ENCODE results near the gene NRXN3. TPM values are rescaled to one million over a fixed set of nuclear protein-coding genes. Genes with fewer than 3 reads are reported as not detected.

The NRXN3 gene
- polyA plus RNA-seq, 1 donor (not counting 4 experiments of a cell fraction or from before 2014, with no cell fraction given), result 0.89 TPM

DNA sequence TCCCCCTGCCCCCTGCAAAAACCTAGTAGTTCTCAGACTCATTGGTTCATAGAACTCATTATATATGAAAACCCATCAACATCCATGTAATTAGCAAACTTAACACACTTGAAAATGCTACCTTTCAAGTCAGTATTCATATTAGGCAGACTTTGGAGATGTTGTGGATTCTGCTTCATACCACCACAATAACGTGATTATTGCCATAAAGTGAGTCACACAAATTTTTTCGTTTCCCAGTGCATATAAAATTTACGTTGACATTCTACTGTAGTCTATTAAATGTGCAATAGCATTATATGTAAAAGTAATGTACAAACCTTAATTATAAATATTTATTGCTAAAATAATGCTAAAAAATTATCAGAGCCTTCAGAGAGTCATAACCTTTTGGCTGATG lies 1387.1 kb downstream of the NRXN3 start:
- Histone ChIP-seq H3K9me3 (ENCODE audit: control insufficient read depth, low read depth, low read length) (no peaks in the 10 kb centered on the region), H3K9ac (ENCODE audit: control insufficient read depth, extremely low read depth, insufficient read depth, low read length) (no peak overlapping the region), H3K27ac (ENCODE audit: control insufficient read depth, insufficient read depth, low read length) (no peak overlapping the region), H3K4me1 (ENCODE audit: control insufficient read depth, extremely low read depth, insufficient read depth, low read length) (no peaks in the 10 kb centered on the region), H3K9me1 (ENCODE audit: control insufficient read depth, extremely low read depth, insufficient read depth, low read length) (no peaks in the 10 kb centered on the region), H2AFZ (ENCODE audit: control insufficient read depth, low read length) (no peak overlapping the region), H3K36me3 (ENCODE audit: control insufficient read depth in 2 of 2, extremely low read depth in 1 of 2, insufficient read depth in 2 of 2, low read length in 2 of 2) (no peaks in the 10 kb centered on the region), H3K4me2 (ENCODE audit: control insufficient read depth, extremely low read depth, insufficient read depth, low read depth, low read length) (no peak overlapping the region), H3K27me3 (ENCODE audit: control insufficient read depth, extremely low read depth, insufficient read depth, low read length) (no peaks in the 10 kb centered on the region), H4K20me1 (ENCODE audit: control insufficient read depth, extremely low read depth, insufficient read depth, low read length) (no peaks in the 10 kb centered on the region), H3K79me2 (ENCODE audit: control insufficient read depth, insufficient read depth, low read length) (no peaks in the 10 kb centered on the region), H3K4me3 (ENCODE audit: control insufficient read depth in 2 of 3, extremely low read depth in 1 of 3, insufficient read depth in 2 of 3, low read depth in 1 of 3, low read length in 3 of 3) (no peak overlapping the region)
- FAIRE-seq, result no peak
- dilution Hi-C loops (cut with MboI; ENCODE audit: extremely low pct_ligation_motif_present, low sequenced_read_pairs), result no loop called here
- TF ChIP-seq EZH2 (IDR thresholded peaks at IDR 0.05; ENCODE audit: low read length) (no peak), CTCF (optimal IDR thresholded peaks at IDR 0.05 in 1 of 3, IDR thresholded peaks at IDR 0.05 in 1 of 3, conservative IDR thresholded peaks at IDR 0.05 in 1 of 3; ENCODE audit: extremely low read depth in 1 of 3, insufficient read depth in 2 of 3, low read length in 3 of 3) (no peak)
- no peak for DNase-seq (ENCODE audit: low read depth, low spot score)

DNA sequence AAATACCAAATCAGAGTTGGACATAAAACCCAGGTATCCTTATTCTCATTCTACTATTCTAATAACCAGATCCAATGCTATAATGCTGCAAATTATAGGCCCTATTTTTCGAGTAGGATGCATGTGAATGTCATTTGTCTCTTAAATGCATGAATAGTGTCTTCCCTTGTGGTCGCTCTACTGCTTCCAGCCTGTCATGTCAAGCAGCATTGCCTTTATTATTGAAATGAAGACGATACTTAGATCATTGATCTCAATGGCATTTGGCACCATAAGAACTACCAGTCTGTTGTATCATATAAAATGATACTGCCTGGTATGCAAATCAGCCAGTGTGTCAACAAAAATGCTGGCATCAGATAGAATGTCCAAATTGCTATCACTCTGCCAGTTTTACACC lies 1392.0 kb downstream of the NRXN3 start:
- Histone ChIP-seq H3K4me1 (ENCODE audit: control insufficient read depth, extremely low read depth, insufficient read depth, low read length) (no peaks in the 10 kb centered on the region), H3K27ac (ENCODE audit: control insufficient read depth, insufficient read depth, low read length) (no peak overlapping the region), H3K4me2 (ENCODE audit: control insufficient read depth, extremely low read depth, insufficient read depth, low read depth, low read length) (no peak overlapping the region), H3K9me3 (ENCODE audit: control insufficient read depth, low read depth, low read length) (no peaks in the 10 kb centered on the region), H4K20me1 (ENCODE audit: control insufficient read depth, extremely low read depth, insufficient read depth, low read length) (no peaks in the 10 kb centered on the region), H3K4me3 (ENCODE audit: control insufficient read depth in 2 of 3, extremely low read depth in 1 of 3, insufficient read depth in 2 of 3, low read depth in 1 of 3, low read length in 3 of 3) (no peak overlapping the region), H3K36me3 (ENCODE audit: control insufficient read depth in 2 of 2, extremely low read depth in 1 of 2, insufficient read depth in 2 of 2, low read length in 2 of 2) (no peaks in the 10 kb centered on the region), H3K27me3 (ENCODE audit: control insufficient read depth, extremely low read depth, insufficient read depth, low read length) (no peaks in the 10 kb centered on the region), H3K79me2 (ENCODE audit: control insufficient read depth, insufficient read depth, low read length) (no peaks in the 10 kb centered on the region), H3K9me1 (ENCODE audit: control insufficient read depth, extremely low read depth, insufficient read depth, low read length) (no peaks in the 10 kb centered on the region), H2AFZ (ENCODE audit: control insufficient read depth, low read length) (no peak overlapping the region), H3K9ac (ENCODE audit: control insufficient read depth, extremely low read depth, insufficient read depth, low read length) (no peak overlapping the region)
- dilution Hi-C loops (cut with MboI; ENCODE audit: extremely low pct_ligation_motif_present, low sequenced_read_pairs), result no loop called here
- TF ChIP-seq CTCF (optimal IDR thresholded peaks at IDR 0.05 in 1 of 3, IDR thresholded peaks at IDR 0.05 in 1 of 3, conservative IDR thresholded peaks at IDR 0.05 in 1 of 3; ENCODE audit: extremely low read depth in 1 of 3, insufficient read depth in 2 of 3, low read length in 3 of 3), result no peak
- no peak for DNase-seq (ENCODE audit: low read depth, low spot score)
- FAIRE-seq, result no peak
